ENCODE data around the gene TTLL9.
"Not testable (repeated sequence)": the region's sequence is repeated elsewhere in the genome, so short reads cannot be mapped to it uniquely, and the experiment has no call there.

Gene TTLL9

GRCh38 chr20:31890646-31891045, 20.2 kb downstream of the TTLL9 start:
- DNase-seq: no peak

- DNase-seq: peak in 1 of 2 experiments; percentile 73
Measured at GRCh38 chr20:31894980-31895675, 24.7 kb downstream of the TTLL9 start.

- no peak for DNase-seq
Measured at GRCh38 chr20:31896049-31896448, 25.6 kb downstream of the TTLL9 start.

- DNase-seq: no peak
Measured at GRCh38 chr20:31897541-31897940, 27.1 kb downstream of the TTLL9 start.

GRCh38 chr20:31901615-31902014, 31.2 kb downstream of the TTLL9 start:
- DNase-seq: no peak

GRCh38 chr20:31903627-31904386, 33.4 kb downstream of the TTLL9 start:
- no peak for DNase-seq

- no peak for DNase-seq
Measured at GRCh38 chr20:31906001-31906400, 35.6 kb downstream of the TTLL9 start.

GRCh38 chr20:31907046-31907445, 36.6 kb downstream of the TTLL9 start:
- DNase-seq: no peak

- DNase-seq: no peak
Measured at GRCh38 chr20:31908016-31908415, 37.6 kb downstream of the TTLL9 start.

- DNase-seq: no peak
Measured at GRCh38 chr20:31908424-31908823, 38.0 kb downstream of the TTLL9 start.

- DNase-seq: no peak
Measured at GRCh38 chr20:31909253-31910070, 39.0 kb downstream of the TTLL9 start.

- no peak for DNase-seq
Measured at GRCh38 chr20:31910071-31910803, 39.8 kb downstream of the TTLL9 start.

- DNase-seq: no peak
Measured at GRCh38 chr20:31913431-31914157, 43.2 kb downstream of the TTLL9 start.

GRCh38 chr20:31914170-31914569, 43.7 kb downstream of the TTLL9 start:
- no peak for DNase-seq

- DNase-seq: no peak
Measured at GRCh38 chr20:31915491-31916280, 45.3 kb downstream of the TTLL9 start.

- no peak for DNase-seq
Measured at GRCh38 chr20:31916708-31917107, 46.3 kb downstream of the TTLL9 start.

- not testable (repeated sequence) for DNase-seq
Measured at GRCh38 chr20:31917962-31918412, 47.6 kb downstream of the TTLL9 start.

GRCh38 chr20:31918466-31919105, 48.2 kb downstream of the TTLL9 start:
- no peak for DNase-seq

- no peak for DNase-seq
Measured at GRCh38 chr20:31919410-31920155, 49.1 kb downstream of the TTLL9 start.
